ENCODE measurements around the gene FSIP1. TPM values are rescaled to one million over a fixed set of nuclear protein-coding genes. Genes with fewer than 3 reads are reported as not detected.

Gene FSIP1
- total and polyA plus RNA-seq, 9 of the 15 experiments (the other 6 are each of a cell fraction or from before 2014, with no cell fraction given) = 0.07 to 0.51 (median 0.29) TPM

DNA sequence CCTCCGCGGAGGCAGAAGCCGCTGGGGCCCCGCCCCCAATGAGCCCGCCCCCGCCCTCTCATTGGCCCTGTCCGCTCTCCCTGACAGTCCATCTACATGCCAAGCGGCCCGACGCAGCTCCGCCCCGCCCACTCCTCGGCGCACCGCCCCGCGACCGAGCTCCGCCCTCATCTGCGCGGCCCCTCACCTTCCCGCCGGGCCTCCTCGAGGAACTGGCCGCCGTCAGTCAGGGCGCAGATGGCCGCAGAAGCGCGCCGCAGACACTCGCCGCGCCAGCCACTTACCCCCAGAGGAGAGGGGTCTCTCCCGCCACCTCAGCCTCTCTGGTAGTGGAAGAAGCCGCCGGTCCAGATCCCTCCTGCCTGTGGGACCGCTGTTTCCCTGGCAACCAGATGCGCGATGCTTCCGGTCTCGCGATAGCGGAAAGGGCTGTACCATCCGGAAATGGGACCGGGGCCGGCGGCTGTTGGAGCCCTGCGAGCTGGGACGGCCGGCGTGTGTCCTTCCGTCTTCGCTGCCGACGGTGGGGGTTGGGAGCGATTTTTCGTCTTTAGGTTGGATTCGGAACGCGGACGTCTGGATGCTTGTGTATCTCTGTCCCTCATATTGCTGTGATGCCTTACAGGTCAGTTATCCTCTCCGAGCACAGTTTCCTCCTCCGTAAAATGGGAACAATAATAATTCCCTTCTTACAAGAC, at the start of gene FSIP1 (continued):
- TF ChIP-seq, protein P1, sequence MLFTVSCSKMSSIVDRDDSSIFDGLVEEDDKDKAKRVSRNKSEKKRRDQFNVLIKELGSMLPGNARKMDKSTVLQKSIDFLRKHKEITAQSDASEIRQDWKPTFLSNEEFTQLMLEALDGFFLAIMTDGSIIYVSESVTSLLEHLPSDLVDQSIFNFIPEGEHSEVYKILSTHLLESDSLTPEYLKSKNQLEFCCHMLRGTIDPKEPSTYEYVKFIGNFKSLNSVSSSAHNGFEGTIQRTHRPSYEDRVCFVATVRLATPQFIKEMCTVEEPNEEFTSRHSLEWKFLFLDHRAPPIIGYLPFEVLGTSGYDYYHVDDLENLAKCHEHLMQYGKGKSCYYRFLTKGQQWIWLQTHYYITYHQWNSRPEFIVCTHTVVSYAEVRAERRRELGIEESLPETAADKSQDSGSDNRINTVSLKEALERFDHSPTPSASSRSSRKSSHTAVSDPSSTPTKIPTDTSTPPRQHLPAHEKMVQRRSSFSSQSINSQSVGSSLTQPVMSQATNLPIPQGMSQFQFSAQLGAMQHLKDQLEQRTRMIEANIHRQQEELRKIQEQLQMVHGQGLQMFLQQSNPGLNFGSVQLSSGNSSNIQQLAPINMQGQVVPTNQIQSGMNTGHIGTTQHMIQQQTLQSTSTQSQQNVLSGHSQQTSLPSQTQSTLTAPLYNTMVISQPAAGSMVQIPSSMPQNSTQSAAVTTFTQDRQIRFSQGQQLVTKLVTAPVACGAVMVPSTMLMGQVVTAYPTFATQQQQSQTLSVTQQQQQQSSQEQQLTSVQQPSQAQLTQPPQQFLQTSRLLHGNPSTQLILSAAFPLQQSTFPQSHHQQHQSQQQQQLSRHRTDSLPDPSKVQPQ (CRISPR knock-in tag; IDR thresholded peaks at IDR 0.05; ENCODE audit: borderline replicate concordance) = no peak
- TF ChIP-seq MGA (IDR thresholded peaks at IDR 0.05) (no peak), NRF1 (conservative IDR thresholded peaks at IDR 0.05 in 1 of 2, IDR thresholded peaks at IDR 0.05 in 1 of 2) (peak; percentile 86 to 88), PML (IDR thresholded peaks at IDR 0.05; ENCODE audit: low read length) (peak; percentile 51; the same call in 1 of the 2 replicates), FOXM1 (IDR thresholded peaks at IDR 0.05; ENCODE audit: low read depth) (no peak), FOXM1 (CRISPR knock-in tag; IDR thresholded peaks at IDR 0.05; ENCODE audit: low read depth) (no peak), SAP30 (IDR thresholded peaks at IDR 0.05; ENCODE audit: borderline replicate concordance, insufficient read depth, low read depth, low read length, poor library complexity, severe bottlenecking) (peak; percentile 90), HOXB6 (CRISPR knock-in tag; IDR thresholded peaks at IDR 0.05; ENCODE audit: borderline replicate concordance) (no peak), RBM25 (IDR thresholded peaks at IDR 0.05; ENCODE audit: low read depth, low read length, severe bottlenecking) (peak; percentile 98), ZNF316 (IDR thresholded peaks at IDR 0.05) (no peak), FIP1L1 (IDR thresholded peaks at IDR 0.05; ENCODE audit: low read depth, low read length, poor library complexity, severe bottlenecking) (no peak), NR2C1 (IDR thresholded peaks at IDR 0.05) (no peak), NR2C1 (tag; IDR thresholded peaks at IDR 0.05) (no peak), TCFL5 (CRISPR knock-in tag; conservative IDR thresholded peaks at IDR 0.05) (no peak)

Measured in K562 (cell line).